Fibroblast of lung (primary cell): ENCODE data around the gene CNOT1.

Experiments
- EZH2 ChIP-seq: IDR thresholded peaks from 2 replicates; pipeline ENCODE4 v1.5.1; 2012; ENCODE audit warnings: low read length, control low read depth, mild to moderate bottlenecking; ENCODE audit errors: missing control alignments
- TF ChIP-seq, protein P1 (sequence below), 2 donors: IDR thresholded peaks in 1 of 2; conservative IDR thresholded peaks in 1 of 2; 1 replicate in 1 of 2; 2 replicates in 1 of 2; pipeline ENCODE4 v1.5.1; 2011 to 2012; ENCODE audit warnings: low read length in 2 of 2, control low read depth in 1 of 2, inconsistent platforms in 1 of 2, low read depth in 1 of 2, mild to moderate bottlenecking in 1 of 2

DNA sequence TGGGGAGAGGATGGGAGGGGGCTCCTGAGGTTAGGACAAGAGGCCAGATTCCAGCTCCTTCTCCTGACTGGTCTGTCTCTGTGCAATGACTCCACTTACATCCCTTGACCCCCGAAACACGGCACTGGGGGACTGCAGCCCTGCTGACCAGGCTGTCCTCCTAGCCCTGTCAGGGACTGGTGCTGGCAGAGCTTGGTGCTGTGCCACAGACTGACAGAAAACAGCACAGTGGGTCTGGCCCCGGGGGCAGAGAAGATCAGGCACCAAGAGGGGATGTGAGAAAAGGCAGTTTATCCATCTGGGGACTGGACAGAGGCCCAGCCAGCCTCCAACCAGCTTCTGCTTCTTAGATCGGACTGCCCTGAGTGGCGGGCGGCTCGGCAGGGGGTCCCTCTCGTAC lies 35.6 kb upstream of the CNOT1 start:
- TF ChIP-seq, protein P1, sequence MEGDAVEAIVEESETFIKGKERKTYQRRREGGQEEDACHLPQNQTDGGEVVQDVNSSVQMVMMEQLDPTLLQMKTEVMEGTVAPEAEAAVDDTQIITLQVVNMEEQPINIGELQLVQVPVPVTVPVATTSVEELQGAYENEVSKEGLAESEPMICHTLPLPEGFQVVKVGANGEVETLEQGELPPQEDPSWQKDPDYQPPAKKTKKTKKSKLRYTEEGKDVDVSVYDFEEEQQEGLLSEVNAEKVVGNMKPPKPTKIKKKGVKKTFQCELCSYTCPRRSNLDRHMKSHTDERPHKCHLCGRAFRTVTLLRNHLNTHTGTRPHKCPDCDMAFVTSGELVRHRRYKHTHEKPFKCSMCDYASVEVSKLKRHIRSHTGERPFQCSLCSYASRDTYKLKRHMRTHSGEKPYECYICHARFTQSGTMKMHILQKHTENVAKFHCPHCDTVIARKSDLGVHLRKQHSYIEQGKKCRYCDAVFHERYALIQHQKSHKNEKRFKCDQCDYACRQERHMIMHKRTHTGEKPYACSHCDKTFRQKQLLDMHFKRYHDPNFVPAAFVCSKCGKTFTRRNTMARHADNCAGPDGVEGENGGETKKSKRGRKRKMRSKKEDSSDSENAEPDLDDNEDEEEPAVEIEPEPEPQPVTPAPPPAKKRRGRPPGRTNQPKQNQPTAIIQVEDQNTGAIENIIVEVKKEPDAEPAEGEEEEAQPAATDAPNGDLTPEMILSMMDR (conservative IDR thresholded peaks at IDR 0.05 in 1 of 2, IDR thresholded peaks at IDR 0.05 in 1 of 2; ENCODE audit: low read depth in 1 of 2, low read length in 2 of 2): no peak
- TF ChIP-seq EZH2: no peak
